GM12873 (cell line): ENCODE results near the gene SDK1.

Experiments
- CTCF ChIP-seq: IDR thresholded peaks from 2 replicates; pipeline ENCODE4 v1.5.1; 2012; ENCODE audit warnings: low read depth, mild to moderate bottlenecking, moderate library complexity, low read length, control low read depth; ENCODE audit not compliant: insufficient read depth; ENCODE audit errors: missing control alignments

Gene SDK1

GRCh38 chr7:3951316-3952055 is 650.4 kb downstream of the SDK1 start:
- no peak for TF ChIP-seq CTCF

GRCh38 chr7:3953133-3953532 is 652.1 kb downstream of the SDK1 start:
- no peak for TF ChIP-seq CTCF

- no peak for TF ChIP-seq CTCF
These were observed 652.9 kb downstream of the SDK1 start for GRCh38 chr7:3953946-3954345.

GRCh38 chr7:3955026-3955425 is 654.0 kb downstream of the SDK1 start:
- TF ChIP-seq CTCF = no peak

GRCh38 chr7:3955751-3956696 is 655.0 kb downstream of the SDK1 start:
- no peak for TF ChIP-seq CTCF

- TF ChIP-seq CTCF = no peak
These were observed 655.9 kb downstream of the SDK1 start for GRCh38 chr7:3956949-3957348.

- no peak for TF ChIP-seq CTCF
These were observed 656.5 kb downstream of the SDK1 start for GRCh38 chr7:3957472-3958108.
